Measurements from ENCODE around the gene PIK3CA.
"Not testable (repeated sequence)": the region's sequence is repeated elsewhere in the genome, so short reads cannot be mapped to it uniquely, and the experiment has no call there.

DNA sequence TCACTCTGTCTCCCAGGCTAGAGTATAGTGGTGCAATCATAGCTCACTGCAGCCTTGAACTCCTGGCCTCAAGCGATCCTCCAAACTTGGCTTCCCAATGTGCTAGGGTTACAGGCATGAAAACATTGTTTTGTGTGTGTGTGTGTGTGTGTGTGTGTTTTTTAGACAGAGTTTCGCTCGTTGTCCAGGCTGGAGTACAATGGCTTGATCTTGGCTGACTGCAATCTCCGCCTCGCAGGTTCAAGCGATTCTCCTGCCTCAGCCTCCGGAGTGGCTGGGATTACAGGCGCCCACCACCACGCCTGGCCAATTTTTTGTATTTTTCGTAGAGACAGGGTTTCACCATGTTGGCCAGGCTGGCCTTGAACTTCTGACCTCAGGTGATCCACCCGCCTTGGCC lies 109.6 kb downstream of the PIK3CA start:
- not testable (repeated sequence) for TF ChIP-seq SP1 (IDR thresholded peaks at IDR 0.05); FOXM1 (IDR thresholded peaks at IDR 0.05; ENCODE audit: borderline replicate concordance); FOXA1 (IDR thresholded peaks at IDR 0.05); HDGF (IDR thresholded peaks at IDR 0.05; ENCODE audit: borderline replicate concordance)
- TF ChIP-seq, protein P1, sequence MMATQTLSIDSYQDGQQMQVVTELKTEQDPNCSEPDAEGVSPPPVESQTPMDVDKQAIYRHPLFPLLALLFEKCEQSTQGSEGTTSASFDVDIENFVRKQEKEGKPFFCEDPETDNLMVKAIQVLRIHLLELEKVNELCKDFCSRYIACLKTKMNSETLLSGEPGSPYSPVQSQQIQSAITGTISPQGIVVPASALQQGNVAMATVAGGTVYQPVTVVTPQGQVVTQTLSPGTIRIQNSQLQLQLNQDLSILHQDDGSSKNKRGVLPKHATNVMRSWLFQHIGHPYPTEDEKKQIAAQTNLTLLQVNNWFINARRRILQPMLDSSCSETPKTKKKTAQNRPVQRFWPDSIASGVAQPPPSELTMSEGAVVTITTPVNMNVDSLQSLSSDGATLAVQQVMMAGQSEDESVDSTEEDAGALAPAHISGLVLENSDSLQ (IDR thresholded peaks at IDR 0.05), result not testable (repeated sequence)

All from HEK293T (cell line).